HG03103 (cell line): Measurements from ENCODE around the gene ESPNL.
"Not testable (repeated sequence)": the region's sequence is repeated elsewhere in the genome, so short reads cannot be mapped to it uniquely, and the experiment has no call there.

Experiments
- ATAC-seq: cut with Tn5 transposase; IDR thresholded peaks from one replicate; pipeline ENCODE4 v1.9.1; 2021; ENCODE audit warnings: low read depth; ENCODE audit not compliant: unreplicated experiment

The ESPNL gene

GRCh38 chr2:238167761-238168160, 67.6 kb downstream of the ESPNL start:
- ATAC-seq = no peak

DNA sequence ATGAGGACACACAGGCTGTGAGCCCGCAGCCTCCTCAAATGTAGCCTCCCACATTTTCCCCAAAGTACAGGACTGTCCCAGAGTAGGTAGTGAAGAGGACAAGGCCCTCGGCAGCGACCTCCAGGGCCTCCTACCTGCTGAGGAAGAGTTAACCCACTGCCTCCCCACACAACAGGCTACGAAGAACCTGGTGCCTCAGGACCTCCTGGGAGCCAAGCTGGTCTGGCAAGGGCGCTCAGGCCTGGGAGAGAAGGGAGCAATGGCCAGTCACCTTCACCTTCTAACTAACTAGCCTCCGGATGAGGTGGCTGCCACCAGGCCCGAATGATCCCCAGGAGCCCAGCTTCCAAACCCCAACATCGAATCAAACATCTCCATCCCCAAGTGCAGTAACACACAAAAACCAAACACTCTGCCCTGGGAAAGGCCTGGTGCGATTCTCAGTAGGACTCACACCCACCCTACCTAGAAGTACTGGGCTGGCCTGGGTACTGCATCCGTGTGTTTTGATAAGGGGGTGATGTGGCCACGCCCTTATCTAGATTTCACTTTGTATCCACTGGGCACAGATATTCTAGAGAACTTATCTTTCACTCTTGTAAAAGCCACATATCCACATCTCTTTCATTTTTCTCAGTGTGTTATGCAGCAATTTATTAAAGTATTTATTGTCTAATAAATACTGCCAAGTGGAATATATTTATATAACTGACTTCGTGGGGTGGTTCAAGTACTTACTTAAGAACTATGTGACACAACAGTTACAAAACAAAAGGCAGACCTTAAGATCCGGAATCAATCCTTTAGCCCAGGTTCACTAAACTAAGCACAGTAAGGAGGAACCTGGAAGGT, 68.3 kb downstream of the ESPNL start:
- no peak for ATAC-seq

DNA sequence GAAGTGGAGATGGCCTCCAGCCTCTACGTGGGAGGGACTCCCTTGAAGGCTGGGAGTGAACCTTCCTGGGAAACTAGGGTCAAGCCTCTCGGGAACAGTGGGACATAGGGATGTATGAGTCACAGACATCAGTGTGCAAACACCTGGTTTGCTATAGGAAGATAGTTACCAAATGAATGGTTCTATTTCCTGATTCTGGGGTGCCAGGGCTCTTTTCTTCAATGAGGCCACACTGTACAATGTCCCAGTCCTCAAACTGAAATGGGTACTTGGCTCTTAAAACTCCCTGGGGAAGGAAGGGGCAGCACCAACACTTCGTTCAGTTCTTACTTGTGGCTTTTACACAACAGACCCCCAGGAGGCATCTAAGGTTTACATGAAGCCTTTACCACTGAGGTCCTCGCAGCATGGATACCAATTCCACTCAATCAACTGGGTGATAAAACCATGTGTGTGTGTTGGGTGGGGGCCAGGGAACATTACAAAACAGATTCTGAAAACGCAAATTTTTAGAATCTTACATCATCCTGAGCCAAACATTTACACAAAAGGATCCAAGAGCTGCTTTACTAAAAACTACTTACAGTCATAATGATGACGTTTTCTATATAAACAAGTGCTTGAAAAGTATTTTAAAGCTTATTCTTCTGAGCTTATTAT, 69.0 kb downstream of the ESPNL start:
- no peak for ATAC-seq

DNA sequence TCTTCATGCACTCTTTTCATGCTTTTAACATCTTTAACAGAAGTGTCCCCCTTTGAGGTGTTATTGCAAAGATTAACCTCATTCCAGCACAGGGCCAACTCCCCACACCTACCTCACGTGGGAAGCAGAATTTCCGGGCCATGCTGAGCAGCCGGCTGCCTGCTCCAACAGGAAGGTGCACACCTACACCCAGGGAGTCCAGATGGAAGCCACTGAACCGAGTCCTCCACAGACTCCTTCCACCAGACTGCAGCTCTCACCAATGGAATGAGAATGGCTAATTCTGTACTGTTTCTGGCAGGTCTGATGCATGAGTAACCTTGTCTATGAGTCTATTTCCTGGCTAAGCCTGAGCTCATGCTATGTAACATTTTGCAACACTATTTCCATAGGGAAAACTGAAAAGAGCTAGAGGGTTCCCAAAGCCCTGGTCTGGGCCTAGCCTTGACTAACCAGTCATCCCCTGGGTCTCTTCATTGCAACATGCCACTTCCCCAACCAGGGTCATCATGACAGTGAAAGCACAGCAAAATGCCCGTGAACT, 69.6 kb downstream of the ESPNL start:
- no peak for ATAC-seq

GRCh38 chr2:238170386-238171071, 70.4 kb downstream of the ESPNL start:
- ATAC-seq = no peak

DNA sequence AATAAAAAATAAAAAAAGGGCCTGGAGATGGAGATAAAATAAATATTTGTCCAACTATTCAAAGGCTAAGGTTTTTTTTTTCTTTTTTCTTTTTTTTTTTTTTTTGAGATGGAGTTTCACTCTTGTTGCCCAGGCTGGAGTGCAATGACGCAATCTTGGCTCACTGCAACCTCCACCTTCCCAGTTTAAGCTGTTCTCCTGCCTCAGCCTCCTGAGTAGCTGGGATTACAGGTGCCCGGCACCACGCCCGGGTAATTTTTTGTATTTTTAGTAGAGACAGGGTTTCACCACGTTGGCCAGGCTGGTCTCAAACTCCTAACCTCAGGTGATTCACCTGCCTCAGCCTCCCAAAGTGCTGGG, 70.9 kb downstream of the ESPNL start:
- ATAC-seq = not testable (repeated sequence)

DNA sequence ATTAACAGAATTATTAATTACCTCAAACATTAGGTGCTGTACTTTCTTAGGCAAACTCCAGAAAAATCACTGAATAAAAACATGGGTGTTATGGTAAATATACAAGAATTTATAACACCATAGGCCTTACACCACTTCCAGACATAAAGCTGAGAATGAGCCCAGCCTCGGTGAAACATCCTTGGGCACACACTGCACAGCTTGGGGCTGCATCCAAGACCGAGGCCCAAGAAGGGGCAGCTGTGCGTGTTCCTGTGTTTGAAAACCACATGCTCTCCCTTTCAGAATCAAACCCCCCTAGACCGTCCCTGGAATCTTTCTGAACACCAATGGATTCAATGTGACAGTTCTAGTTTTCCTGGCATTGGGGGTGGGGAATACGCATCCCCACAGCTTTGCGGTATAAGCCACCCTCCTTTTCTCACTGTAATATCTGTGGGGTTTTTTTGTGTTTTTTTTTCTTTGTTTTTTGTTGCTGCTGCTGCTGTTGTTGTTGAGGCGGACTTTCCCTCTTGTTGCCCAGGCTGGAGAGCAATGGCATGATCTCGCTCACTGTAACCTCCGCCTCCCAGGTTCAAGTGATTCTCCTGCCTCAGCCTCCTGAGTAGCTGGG, 71.5 kb downstream of the ESPNL start:
- no peak for ATAC-seq

GRCh38 chr2:238172439-238172838, 72.3 kb downstream of the ESPNL start:
- ATAC-seq = no peak

GRCh38 chr2:238173692-238174091, 73.6 kb downstream of the ESPNL start:
- ATAC-seq = no peak

DNA sequence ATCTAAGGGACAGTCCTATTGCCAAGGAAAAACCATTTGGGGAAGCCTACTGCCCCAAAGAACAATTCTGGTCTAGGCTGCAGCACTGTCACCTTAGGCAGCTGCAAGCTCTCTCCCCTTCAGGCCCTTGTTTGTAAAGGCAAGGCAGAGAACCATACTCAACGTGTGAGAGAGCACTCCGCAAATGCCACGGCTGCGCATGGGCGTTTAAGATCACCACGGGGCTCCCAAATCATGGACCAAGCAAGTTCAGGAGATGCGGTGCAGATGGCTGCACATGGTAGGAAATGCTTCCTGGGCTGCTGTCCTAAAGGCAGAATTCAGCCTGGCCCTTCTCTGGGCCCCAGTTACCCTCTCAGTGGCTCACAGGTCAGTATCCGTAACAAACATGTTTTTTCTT, 74.2 kb downstream of the ESPNL start:
- no peak for ATAC-seq

GRCh38 chr2:238174701-238175100, 74.6 kb downstream of the ESPNL start:
- no peak for ATAC-seq

- ATAC-seq = no peak
These were observed 76.5 kb downstream of the ESPNL start for GRCh38 chr2:238176613-238177012.

DNA sequence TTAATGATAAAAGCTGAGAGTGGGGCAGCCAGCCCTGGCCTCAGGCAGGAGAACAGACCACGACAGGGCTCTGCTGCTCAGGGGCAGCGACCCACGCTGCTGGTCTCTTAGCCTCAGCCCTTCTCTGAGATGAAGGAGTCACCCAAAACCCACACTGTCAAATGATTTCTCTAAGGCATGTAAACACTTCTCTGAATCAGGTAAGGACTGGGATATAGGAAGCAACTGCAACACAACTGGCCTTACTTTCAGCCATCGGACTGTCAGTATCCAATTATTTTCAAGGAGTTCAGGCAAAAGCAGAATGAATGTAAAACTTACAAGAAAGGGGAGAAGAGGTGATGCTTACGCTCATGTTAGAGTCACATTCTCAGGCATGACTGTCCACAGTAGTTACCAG, 80.4 kb downstream of the ESPNL start:
- ATAC-seq = no peak

- no peak for ATAC-seq
These were observed 82.2 kb downstream of the ESPNL start for GRCh38 chr2:238182362-238182761.
